Measurements from ENCODE around the gene FCN3.

Gene FCN3

GRCh38 chr1:27399251-27400025 is 24.8 kb upstream of the FCN3 start:
- no peak for TF ChIP-seq CTCF (IDR thresholded peaks at IDR 0.05; ENCODE audit: low read depth, low read length)
- H3K4me3 ChIP-seq (ENCODE audit: low read depth, low read length) = no peak overlapping the region

GRCh38 chr1:27398405-27399149 is 24.0 kb upstream of the FCN3 start:
- no peak overlapping the region for H3K4me3 ChIP-seq (ENCODE audit: low read depth, low read length)
- TF ChIP-seq CTCF (IDR thresholded peaks at IDR 0.05; ENCODE audit: low read depth, low read length) = no peak

GRCh38 chr1:27397749-27398148 is 23.1 kb upstream of the FCN3 start:
- H3K4me3 ChIP-seq (ENCODE audit: low read depth, low read length) = no peak overlapping the region
- no peak for TF ChIP-seq CTCF (IDR thresholded peaks at IDR 0.05; ENCODE audit: low read depth, low read length)

GRCh38 chr1:27397110-27397509 is 22.5 kb upstream of the FCN3 start:
- TF ChIP-seq CTCF (IDR thresholded peaks at IDR 0.05; ENCODE audit: low read depth, low read length) = no peak
- no peak overlapping the region for H3K4me3 ChIP-seq (ENCODE audit: low read depth, low read length)

- H3K4me3 ChIP-seq (ENCODE audit: low read depth, low read length) = no peak overlapping the region
- TF ChIP-seq CTCF (IDR thresholded peaks at IDR 0.05; ENCODE audit: low read depth, low read length) = peak; percentile 87
Observed at GRCh38 chr1:27395441-27396195, 21.0 kb upstream of the FCN3 start.

- no peak for TF ChIP-seq CTCF (IDR thresholded peaks at IDR 0.05; ENCODE audit: low read depth, low read length)
- no peak overlapping the region for H3K4me3 ChIP-seq (ENCODE audit: low read depth, low read length)
Observed at GRCh38 chr1:27394925-27395324, 20.3 kb upstream of the FCN3 start.

Measured in WI38 (cell line).